Skin of body (tissue), 2 donors: ENCODE measurements around the gene PTGES. TPM values are rescaled to one million over a fixed set of nuclear protein-coding genes. Genes with fewer than 3 reads are reported as not detected.
"Not testable (repeated sequence)": the region's sequence is repeated elsewhere in the genome, so short reads cannot be mapped to it uniquely, and the experiment has no call there.

Source experiments
- DNase-seq: peaks from one replicate; lab custom pipeline; 2025; lab: John Stamatoyannopoulos, UW
- total RNA-seq: library from RNA; depleted of rRNA; stranded (reverse); fragments of >200 nt; gene quantifications from one replicate; pipeline ENCODE4 v1.2.3, GENCODE V29; 2014

Gene PTGES
- total RNA-seq, 1 donor from 2014 or later = 9.1 TPM

DNA sequence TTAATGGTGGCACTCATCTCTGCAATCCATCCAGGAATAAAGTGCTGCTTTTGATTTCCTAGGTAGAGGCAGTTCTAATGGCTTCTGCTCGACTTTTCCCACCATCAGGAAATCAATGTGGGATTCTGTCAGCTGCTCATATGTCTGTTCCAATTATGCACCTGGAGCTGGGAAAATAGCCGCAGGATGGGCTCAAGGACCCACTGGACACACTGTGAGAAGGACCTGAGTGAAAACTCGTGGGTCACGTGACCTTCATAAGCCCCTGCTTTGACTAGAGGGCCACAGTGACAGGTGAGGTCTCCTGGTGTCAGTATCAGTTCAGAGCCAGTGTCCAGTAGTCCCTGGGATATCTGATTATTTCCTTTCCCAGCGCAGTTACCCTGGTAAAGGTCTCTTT, 17.9 kb upstream of the PTGES start:
- no peak for DNase-seq

DNA sequence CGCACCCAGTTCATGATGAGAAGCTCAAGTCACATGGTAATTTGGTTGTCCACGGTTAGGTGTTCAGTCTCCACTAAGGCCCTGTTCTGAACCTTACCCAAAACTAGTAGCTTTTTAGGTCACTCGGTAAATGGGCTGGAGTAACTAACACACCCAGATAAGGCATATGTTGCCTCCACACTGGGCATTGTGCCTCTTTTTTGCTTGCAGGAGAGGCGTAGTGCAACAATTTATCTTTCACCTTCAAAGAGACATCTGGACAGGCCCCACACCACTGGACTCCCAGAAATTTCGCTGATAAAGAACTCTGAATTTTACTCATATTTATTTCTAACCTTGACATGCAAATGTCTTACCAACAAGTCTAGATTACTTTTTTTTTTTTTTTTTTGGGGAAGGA, 16.8 kb upstream of the PTGES start:
- no peak for DNase-seq

DNA sequence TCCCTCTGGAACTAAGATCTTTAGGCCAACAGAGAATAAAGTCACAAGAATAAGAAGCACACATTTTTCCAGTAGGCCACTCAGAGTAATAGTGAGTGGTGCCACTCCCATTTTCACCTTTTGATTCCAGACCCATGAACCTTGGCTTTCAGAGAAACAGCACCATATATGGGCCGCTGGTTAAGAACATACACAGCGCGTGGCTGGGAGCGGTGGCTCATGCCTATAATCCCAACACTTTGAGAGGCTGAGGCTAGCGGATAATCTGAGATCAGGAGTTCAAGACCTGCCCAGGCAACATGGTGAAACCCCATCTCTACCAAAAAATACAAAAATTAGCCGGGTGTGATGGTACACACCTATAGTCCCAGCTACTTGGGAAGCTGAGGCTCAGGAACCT, 15.6 kb upstream of the PTGES start:
- DNase-seq = no peak

DNA sequence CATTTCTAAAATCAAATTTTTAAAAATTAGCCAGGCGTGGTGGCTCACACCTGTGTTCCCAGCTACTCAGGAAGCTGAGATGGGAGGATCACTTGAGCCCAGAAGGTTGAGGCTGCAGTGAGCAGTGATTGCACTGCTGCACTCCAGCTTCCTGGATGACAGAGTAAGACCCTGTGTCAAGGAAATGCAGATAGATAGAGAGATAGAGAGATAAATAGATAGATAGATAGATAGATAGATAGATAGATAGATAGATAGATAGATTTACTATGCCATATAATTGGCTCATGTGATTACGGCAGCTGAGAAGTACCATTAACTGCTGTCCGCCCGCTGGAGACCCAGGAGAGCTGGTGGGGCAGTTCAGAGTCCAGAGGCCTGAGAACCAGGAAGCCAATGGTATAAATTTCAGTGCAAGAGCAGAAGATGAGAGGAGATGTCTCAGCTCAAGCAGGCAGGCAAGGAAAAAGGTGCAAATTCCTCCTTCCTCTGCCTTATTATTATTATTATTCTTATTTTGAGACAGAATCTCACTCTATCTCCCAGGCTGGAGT, 13.0 kb upstream of the PTGES start:
- DNase-seq = no peak

DNA sequence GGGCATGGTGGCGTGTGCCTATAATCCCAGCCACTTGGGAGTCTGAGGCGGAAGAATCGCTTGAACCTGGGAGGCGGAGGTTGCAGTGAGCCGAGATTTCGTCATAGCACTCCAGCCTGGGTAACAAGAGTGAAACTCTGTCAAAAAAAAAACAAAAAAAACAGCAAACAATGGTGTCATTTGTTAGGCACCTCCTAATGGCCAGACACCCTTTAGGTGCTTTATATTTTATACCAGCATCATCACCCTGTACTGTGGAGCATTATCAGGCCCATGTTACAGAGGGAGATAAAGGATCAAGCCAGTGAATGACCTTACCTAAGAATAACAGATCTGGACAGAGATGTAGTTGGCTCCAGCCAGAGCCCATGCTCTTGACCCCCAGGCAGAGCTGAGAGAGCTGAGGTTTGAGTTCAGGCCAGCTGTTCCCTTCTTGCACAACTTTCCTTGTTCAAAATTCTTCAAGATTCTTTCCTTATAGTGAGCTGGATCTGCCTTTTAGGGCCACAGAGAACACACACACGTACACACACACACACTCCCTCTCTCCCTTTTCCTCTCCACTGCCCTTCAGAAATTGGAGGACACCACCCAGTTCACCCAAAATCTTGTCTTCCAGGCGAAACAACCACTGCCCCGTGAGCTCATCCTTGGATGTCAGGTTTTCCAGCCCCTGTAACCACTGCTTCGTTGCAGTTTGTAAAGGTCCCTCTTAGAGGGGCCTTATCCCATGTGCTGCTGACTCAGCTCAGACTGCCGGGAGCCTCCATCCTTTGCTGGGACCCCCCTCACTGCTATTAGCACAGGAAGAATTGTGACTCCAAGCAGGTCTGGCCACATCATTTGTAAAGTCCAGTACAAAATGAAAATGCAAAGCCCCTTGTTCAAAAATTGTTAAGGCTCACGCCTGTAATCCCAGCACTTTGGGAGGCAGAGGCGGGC, 10.4 kb upstream of the PTGES start:
- DNase-seq = peak; percentile 28

DNA sequence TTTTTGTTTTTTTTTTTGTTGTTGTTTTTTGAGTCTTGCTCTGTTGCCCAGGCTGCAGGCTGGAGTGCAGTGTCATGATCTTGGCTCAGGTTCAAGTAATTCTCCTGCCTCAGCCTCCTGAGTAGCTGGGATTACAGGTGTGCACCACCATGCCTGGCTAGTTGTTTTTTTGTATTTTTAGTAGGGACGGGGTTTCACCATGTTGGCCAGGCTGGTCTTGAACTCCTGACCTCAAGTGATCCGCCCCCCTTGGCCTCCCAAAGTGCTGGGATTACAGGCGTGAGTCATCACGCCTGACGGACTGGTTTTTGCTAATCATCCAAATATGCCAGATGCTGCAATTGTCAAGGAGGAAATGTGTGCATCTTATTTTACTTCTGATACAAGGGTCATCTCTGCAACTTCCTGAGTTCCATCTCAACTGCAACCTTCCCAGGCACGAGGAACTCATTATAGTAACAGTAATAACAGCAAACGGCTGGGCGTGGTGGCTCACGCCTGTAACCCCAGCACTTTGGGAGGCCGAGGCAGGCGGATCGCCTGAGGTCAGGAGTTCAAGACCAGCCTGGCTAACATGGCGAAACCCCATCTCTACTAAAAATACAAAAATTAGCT, 9.6 kb upstream of the PTGES start:
- peak; percentile 34 for DNase-seq

DNA sequence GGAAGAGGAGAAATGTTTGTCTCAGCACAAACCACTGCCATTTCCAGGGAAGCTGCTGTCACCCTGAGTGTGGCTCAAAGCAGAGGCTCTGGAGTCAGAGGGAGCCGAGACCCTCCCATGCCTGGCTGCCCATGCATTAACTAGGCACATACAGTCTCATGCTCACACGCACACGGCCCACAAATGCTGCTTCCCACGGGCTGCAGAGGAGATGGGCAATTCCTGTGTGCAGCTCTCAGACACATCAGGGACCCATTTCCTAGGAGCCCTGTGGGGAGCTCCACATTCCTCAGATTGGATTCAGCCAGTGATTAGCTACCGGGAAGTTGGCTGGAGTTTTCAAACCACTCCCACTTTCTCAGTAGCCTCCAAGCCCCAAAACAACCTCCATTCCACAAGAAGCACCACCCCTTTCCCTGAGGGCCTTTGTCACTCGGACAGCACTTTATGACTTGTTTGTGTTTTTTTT, 9.1 kb upstream of the PTGES start:
- DNase-seq = peak; percentile 69

DNA sequence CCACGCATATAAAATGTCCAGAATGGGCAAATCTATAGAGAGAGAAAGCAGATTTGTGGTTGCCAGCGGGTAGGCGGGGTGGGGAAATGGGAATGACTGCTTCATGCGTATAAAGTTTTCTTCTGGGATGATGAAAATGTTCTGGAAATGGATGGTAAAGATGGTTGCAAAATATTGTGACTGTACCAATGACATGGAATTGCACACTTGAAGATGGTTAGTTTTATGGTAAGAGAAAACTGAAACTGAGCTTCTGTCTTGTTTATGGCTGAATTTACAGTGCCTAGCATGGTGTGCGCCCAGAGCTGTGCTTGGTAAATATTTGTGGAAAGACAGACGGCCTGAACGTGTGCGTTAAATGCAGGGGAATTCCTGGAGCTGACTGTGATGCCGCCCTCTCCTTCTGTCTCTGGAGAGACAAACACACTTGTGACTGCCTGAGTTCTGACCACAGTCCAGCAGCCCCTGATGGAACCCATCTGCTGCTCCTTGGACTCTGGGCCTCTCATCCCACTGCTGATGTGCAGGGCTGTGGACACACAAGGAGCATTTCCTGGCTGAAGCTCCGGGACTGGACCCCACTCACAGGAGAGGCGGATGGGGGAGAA, 8.6 kb upstream of the PTGES start:
- peak; percentile 50 for DNase-seq

DNA sequence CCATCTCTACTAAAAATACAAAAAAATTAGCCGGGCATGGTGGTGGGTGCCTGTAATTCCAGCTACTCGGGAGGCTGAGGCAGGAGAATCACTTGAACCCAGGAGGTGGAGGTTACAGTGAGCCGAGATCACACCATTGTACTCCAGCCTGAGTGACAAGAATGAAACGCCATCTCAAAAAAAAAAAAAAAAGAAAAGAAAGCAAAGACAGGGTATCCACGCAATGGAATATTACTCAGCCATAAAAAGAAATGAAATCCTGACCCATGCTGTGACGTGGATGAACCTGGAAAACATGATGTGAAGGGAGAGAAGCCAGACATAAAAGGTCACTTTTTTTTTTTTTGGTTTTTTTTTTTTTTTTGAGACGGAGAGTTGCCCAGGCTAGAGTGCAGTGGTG, 7.9 kb upstream of the PTGES start:
- DNase-seq = not testable (repeated sequence)

DNA sequence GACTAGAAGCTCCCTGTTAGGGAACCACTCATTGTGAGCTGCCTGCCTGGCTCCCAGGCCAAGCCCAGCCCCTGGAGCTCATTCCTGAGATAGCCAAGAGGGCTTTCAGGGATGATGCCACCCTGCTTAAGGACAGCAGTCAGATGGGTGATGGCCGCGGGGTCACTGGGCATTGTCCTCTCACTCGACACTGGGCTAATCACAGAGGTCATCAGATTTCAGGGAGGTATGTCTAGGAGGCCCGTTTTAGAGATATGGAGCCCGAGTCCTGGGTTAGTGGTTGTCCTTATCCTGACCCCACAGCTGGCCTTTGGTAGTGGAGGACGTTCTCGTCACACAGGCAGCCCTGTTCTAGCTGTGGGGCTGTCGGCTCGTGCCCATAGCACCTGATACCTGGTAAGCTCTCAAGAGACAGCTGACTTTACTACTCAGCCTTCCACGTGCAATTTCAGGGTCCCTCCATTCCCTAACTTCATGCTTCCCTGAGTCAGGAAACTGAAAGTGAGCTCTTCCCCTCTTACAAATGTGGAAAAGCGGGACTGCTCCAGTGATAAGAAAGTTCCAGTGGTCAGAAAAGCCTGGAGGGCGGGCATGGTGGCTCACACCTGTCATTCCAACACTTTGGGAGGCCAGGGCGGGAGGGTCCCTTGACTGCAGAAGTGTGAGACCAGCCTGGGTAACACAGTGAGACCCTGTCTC, 7.1 kb upstream of the PTGES start:
- no peak for DNase-seq

DNA sequence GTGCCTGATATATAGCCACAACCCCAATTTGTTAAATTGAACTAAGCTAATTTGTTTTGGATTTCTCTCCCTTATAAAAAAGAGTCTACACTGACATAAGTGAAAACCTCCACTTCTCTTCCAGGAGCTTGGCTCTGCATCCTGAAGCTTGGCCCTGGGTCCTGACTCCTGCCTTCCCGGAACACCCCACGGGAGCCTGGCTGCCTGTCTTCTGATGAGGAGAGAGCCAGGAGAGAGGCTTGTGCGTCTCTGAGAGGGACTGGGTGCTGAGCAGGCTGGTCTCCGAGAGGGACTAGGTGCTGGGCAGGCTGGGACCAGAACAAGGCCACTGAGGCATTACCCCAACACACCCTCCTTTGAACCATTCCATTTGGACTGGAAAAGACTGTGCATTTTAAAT, 6.5 kb upstream of the PTGES start:
- DNase-seq = no peak

DNA sequence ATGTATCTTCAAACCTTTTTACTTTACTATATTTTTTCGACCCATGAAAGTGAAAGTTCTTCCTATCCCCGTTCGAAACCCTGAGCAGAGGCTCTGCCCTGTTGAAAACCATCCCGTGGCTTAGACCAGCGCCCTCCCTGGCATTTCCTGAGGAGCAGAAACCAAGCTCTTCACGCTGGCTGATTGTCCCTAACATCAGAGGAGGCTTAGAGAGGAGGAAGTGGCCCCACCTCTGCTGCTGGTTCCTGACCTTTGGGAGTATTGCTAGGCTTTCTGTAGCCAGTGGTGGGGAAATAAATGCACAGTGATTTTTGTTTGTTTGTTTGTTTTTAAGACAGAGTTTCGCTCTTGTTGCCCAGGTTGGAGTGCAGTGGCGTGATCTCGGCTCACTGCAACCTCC, 4.2 kb upstream of the PTGES start:
- DNase-seq = no peak

DNA sequence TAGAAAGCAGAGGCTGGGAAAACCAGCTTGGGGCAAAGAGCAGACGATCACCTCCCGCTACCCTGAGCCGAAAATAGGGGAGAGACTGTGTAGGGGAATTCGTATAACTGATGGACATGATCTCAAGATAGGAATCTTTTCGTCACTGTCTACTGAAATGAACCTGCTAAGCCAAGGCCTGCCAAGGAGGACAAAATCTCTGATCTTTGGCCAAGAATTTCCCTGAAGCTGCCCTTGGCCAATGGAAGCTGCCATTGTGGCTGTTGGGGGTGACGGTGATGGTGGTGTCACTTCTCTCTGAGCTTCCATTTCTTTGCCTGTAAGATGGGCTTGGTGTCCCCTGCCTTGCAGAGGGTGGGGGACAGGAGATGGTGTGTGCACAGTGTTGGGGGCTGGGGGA, 3.3 kb upstream of the PTGES start:
- DNase-seq = no peak

DNA sequence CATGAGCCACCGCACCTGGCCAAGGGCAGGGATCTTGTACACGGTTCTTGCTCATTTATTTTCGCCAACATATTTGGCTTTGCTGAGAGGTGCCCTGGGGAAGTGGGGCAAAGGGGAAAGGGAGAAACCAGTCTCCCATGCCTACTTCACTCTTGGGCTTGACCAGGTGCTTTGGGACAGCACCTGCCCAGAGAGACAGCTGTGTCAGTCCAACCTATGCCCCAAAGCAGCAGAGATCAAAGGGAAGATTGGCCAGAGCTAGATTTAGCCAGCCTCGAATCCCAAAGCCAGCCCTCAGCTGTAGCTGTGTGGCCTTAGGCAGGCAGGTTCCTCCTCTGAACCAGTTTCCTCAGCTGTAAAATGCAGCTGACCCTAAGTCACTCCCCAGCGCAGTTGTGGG, 2.3 kb upstream of the PTGES start:
- DNase-seq = no peak

DNA sequence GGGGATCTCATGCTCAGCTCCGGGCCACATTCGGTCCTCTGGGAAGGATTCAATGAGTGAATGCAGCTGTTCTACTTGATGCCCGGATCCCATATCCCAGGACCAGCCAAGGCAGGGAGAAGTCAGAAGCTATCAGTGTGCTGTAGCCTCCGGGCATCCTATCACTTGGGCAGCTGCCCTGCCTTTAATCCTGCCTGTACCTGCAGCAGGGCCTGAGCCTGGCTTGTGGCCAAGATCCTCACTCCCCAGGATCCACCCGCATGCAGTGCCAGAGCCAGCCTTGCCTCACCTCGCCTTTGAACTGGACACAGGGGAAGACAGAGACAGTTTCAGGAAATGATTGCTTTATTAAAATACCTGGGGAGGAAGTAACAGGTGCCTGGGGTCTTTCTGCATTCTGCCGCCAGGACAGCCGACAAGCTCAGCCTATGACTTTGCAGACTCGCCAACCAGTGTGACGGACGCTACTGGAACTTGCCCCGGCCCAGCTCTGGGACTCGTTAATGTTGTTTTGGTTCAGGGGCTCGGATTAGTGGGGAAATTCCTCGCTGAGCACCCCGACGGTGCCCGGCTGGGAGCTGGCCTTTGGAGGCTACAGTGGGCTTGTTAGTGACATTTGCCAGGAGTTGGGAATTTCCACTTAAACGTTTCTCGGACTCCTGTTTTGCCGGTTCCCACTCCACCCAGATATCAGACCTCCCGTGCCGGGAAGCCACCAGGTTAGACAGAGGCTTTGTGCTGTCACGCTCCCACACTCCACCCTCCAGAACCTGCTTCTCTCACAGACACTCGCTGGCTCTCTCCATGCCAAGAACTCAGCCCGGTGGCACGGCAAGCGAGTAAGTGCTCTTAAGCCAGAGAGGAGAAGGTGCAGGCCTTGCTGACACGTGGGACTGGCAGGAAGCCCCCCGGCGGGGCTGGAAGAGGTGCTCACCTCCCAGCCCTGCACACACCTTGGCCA, 721 bp downstream of the PTGES start:
- no peak for DNase-seq

DNA sequence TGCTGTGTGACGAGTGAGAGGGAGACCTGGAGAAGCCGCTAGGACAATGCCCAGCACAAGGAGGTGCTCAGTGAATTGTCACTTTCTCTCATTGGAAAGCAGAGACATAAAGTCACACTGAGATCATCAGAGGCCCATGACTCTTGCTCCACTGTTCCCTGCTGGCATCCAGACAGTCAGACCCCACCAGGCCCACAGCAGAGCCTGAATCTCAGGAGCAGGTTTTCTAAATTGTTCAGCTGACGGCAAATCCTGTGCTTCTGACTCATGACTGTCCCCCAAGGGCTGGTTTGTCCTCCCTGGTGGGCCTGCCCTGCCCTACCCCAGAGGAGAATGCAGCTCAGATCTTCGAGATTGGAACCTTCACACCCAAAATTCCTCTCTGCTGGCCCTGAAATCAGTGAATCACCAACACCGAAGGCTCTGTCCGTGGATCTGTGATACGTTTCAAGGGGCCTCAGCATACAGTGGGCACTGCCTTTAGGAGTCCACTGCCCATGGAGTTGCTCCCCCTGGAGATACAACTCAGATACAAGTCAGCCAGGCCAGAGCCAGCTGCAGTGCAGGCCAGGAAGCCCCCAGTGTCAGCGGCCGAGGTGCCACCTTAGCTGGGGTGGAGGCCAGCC, 2.7 kb downstream of the PTGES start:
- no peak for DNase-seq

DNA sequence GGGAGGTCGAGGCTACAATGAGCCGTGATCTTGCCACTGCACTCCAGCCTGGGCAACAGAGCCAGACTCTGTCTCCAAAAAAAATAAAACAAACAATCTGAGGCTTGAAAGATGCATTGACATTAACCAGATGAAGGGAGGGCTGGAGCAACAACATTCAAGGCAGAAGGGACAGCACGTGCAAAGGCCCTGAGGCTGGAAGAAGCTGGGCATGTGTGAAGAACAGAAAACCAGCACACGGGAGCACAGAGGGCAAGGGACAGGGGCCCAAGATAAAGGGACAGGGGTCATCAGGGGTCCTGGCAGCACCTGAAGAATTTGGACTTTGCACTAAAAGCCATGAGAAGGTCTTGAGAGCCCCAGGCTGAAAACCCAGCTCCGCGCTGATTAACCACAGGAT, 3.3 kb downstream of the PTGES start:
- no peak for DNase-seq

DNA sequence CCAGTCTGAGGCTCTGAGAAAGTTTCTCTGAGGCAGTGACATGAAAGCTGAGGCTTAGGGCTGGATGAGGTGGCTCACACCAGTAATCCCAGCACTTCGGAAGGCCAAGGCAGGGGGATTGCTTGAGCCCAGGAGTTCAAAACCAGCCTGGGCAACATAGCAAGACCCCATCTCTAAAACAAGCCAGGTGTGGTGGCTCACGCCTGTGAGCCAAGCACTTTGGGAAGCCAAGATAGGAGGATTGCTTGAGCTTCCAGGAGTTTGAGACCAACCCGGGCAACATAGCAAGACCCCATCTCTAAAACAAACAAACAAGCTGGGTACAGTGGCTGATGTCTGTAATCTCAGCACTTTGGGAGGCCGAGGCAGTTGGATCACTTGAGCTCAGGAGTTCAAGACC, 3.8 kb downstream of the PTGES start:
- DNase-seq = not testable (repeated sequence)

DNA sequence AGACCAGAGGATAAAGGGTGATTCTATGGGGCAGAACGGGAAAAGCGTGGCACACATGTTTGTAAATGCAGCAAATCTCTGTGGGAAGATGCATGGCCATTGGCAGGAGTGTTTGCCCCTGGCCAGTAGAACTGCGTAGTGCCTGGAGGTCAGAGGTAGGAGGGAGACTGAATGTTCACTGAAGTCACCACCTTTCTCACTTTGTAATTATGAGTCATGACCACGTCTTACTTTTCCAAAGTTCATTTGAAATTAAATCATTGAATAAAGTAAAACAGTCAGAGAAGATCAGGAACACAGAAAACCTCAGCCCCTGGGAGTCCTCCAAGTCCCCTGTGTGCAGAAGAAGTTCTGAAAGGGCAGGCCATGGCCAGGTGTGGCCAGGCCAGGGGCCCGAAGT, 4.6 kb downstream of the PTGES start:
- no peak for DNase-seq
